T-helper 17 cell (primary cell): ENCODE data around the gene RPL34. TPM values are rescaled to one million over a fixed set of nuclear protein-coding genes. Genes with fewer than 3 reads are reported as not detected.

Experiments used
- ATAC-seq: fragments of 150-1000 bp; cut with Tn5 transposase; 2 replicates; pipeline ENCODE4 v1.10.0; 2021; ENCODE audit warnings: mild to moderate bottlenecking, moderate library complexity
- DNase-seq, 3 donors: peaks; one replicate each; pipeline versions ENCODE4 v3.0.0 to v3.0.0-alpha.2; 2020 to 2021
- H3K9me3 ChIP-seq: one replicate; pipeline ENCODE4 v1.7.0; 2013; ENCODE audit warnings: low read length, mild to moderate bottlenecking; ENCODE audit not compliant: control insufficient read depth, poor library complexity, severe bottlenecking
- H3K27ac Mint-ChIP-seq: one replicate; pipeline ENCODE4 v1.8.0; 2022; ENCODE audit warnings: mild to moderate bottlenecking, moderate library complexity, mixed read lengths
- H3K27me3 Mint-ChIP-seq: one replicate; pipeline ENCODE4 v1.8.0; 2022; ENCODE audit warnings: mixed read lengths
- H3K36me3 Mint-ChIP-seq: one replicate; pipeline ENCODE4 v1.8.0; 2022; ENCODE audit warnings: low read depth, mixed read lengths
- H3K4me1 Mint-ChIP-seq: one replicate; pipeline ENCODE4 v1.8.0; 2022; ENCODE audit warnings: mild to moderate bottlenecking, mixed read lengths
- H3K4me3 Mint-ChIP-seq: one replicate; pipeline ENCODE4 v1.8.0; 2022; ENCODE audit warnings: mild to moderate bottlenecking, moderate library complexity, mixed read lengths
- total RNA-seq, 4 donors: library from RNA in 2 of 4; stranded (reverse) in 2 of 4; gene quantifications; one replicate each; pipeline ENCODE4 v1.2.3 and lab custom pipeline; 2022 to 2026

Gene RPL34
- total RNA-seq, 2 donors from 2014 or later, result 2,872 to 3,048 TPM

GRCh38 chr4:108607079-108607815 is 13.1 kb upstream of the RPL34 start:
- no peaks in the 10 kb centered on the region for H3K9me3 ChIP-seq
- no peaks in the 10 kb centered on the region for H3K27me3 Mint-ChIP-seq
- H3K36me3 Mint-ChIP-seq, result peaks cover 4% of the 10 kb centered on the region
- H3K27ac Mint-ChIP-seq, result peak overlapping the region; percentile 1
- ATAC-seq (no peak), DNase-seq (no peak)
- peaks cover 14% of the 10 kb centered on the region for H3K4me1 Mint-ChIP-seq
- no peak overlapping the region for H3K4me3 Mint-ChIP-seq

GRCh38 chr4:108611365-108611764 is 9.0 kb upstream of the RPL34 start:
- H3K36me3 Mint-ChIP-seq, result peaks cover 5% of the 10 kb centered on the region
- H3K27ac Mint-ChIP-seq, result peak overlapping the region; percentile 37
- ATAC-seq (no peak), DNase-seq (no peak)
- H3K27me3 Mint-ChIP-seq, result no peaks in the 10 kb centered on the region
- H3K4me1 Mint-ChIP-seq, result peaks cover 12% of the 10 kb centered on the region
- H3K4me3 Mint-ChIP-seq, result no peak overlapping the region
- peaks cover 2% of the 10 kb centered on the region for H3K9me3 ChIP-seq

GRCh38 chr4:108612365-108612764 is 8.0 kb upstream of the RPL34 start:
- H3K27me3 Mint-ChIP-seq, result no peaks in the 10 kb centered on the region
- ATAC-seq, result no peak
- no peak overlapping the region for H3K27ac Mint-ChIP-seq
- H3K4me3 Mint-ChIP-seq, result no peak overlapping the region
- peaks cover 10% of the 10 kb centered on the region for H3K4me1 Mint-ChIP-seq
- H3K9me3 ChIP-seq, result peaks cover 2% of the 10 kb centered on the region
- no peak for DNase-seq
- H3K36me3 Mint-ChIP-seq, result peaks cover 3% of the 10 kb centered on the region

- peak overlapping the region; percentile 99 for H3K27ac Mint-ChIP-seq
- ATAC-seq (peak; percentile 38), DNase-seq (no peak)
- peaks cover 34% of the 10 kb centered on the region for H3K4me1 Mint-ChIP-seq
- H3K36me3 Mint-ChIP-seq, result peaks cover 12% of the 10 kb centered on the region
- H3K9me3 ChIP-seq, result peaks cover 2% of the 10 kb centered on the region
- H3K4me3 Mint-ChIP-seq, result peak overlapping the region; percentile 96
- H3K27me3 Mint-ChIP-seq, result no peaks in the 10 kb centered on the region
Observed at GRCh38 chr4:108619372-108620100, 840 bp upstream of the RPL34 start.

GRCh38 chr4:108620933-108621905 is 843 bp downstream of the RPL34 start:
- H3K4me1 Mint-ChIP-seq, result peaks cover 36% of the 10 kb centered on the region
- H3K36me3 Mint-ChIP-seq, result peaks cover 12% of the 10 kb centered on the region
- DNase-seq (no peak), ATAC-seq (no peak)
- peak overlapping the region; percentile 96 for H3K4me3 Mint-ChIP-seq
- H3K9me3 ChIP-seq, result no peaks in the 10 kb centered on the region
- H3K27ac Mint-ChIP-seq, result peak overlapping the region; percentile 99
- H3K27me3 Mint-ChIP-seq, result no peaks in the 10 kb centered on the region

GRCh38 chr4:108622022-108622421 is 1.6 kb downstream of the RPL34 start:
- DNase-seq, result no peak
- Mint-ChIP-seq H3K36me3 (peaks cover 9% of the 10 kb centered on the region), H3K27me3 (no peaks in the 10 kb centered on the region), H3K27ac (peak overlapping the region; percentile 99), H3K4me1 (peaks cover 36% of the 10 kb centered on the region), H3K4me3 (peak overlapping the region; percentile 12)
- no peaks in the 10 kb centered on the region for H3K9me3 ChIP-seq
- no peak for ATAC-seq

GRCh38 chr4:108622828-108623227 is 2.5 kb downstream of the RPL34 start:
- H3K9me3 ChIP-seq, result no peaks in the 10 kb centered on the region
- H3K4me3 Mint-ChIP-seq, result peak overlapping the region; percentile 70
- H3K4me1 Mint-ChIP-seq, result peaks cover 36% of the 10 kb centered on the region
- peaks cover 9% of the 10 kb centered on the region for H3K36me3 Mint-ChIP-seq
- no peaks in the 10 kb centered on the region for H3K27me3 Mint-ChIP-seq
- H3K27ac Mint-ChIP-seq, result peak overlapping the region; percentile 99
- no peak for DNase-seq
- ATAC-seq, result no peak

GRCh38 chr4:108624263-108625056 is 4.1 kb downstream of the RPL34 start:
- Mint-ChIP-seq H3K36me3 (peaks cover 9% of the 10 kb centered on the region), H3K4me3 (peak overlapping the region; percentile 57), H3K27me3 (no peaks in the 10 kb centered on the region), H3K4me1 (peaks cover 29% of the 10 kb centered on the region), H3K27ac (peak overlapping the region; percentile 99)
- DNase-seq, result no peak
- H3K9me3 ChIP-seq, result no peaks in the 10 kb centered on the region
- no peak for ATAC-seq

- Mint-ChIP-seq H3K4me1 (peaks cover 19% of the 10 kb centered on the region), H3K36me3 (peaks cover 9% of the 10 kb centered on the region)
- no peak for DNase-seq
Observed at GRCh38 chr4:108626056-108626455, 5.7 kb downstream of the RPL34 start.

GRCh38 chr4:108628411-108628810 is 8.0 kb downstream of the RPL34 start:
- Mint-ChIP-seq H3K27ac (no peak overlapping the region), H3K36me3 (peaks cover 8% of the 10 kb centered on the region), H3K4me1 (peaks cover 15% of the 10 kb centered on the region), H3K4me3 (no peak overlapping the region), H3K27me3 (no peaks in the 10 kb centered on the region)
- ATAC-seq (no peak), DNase-seq (no peak)
- H3K9me3 ChIP-seq, result no peaks in the 10 kb centered on the region

More at GRCh38 chr4:108626056-108626455, 5.7 kb downstream of the RPL34 start:
- ATAC-seq, result no peak
- H3K9me3 ChIP-seq, result no peaks in the 10 kb centered on the region
- H3K4me3 Mint-ChIP-seq, result no peak overlapping the region
- no peaks in the 10 kb centered on the region for H3K27me3 Mint-ChIP-seq
- peak overlapping the region; percentile 29 for H3K27ac Mint-ChIP-seq

GRCh38 chr4:108635070-108635655 is 14.8 kb downstream of the RPL34 start:
- Mint-ChIP-seq H3K36me3 (peaks cover 9% of the 10 kb centered on the region), H3K4me1 (peaks cover 9% of the 10 kb centered on the region), H3K4me3 (no peak overlapping the region), H3K27ac (no peak overlapping the region), H3K27me3 (no peaks in the 10 kb centered on the region)
- no peaks in the 10 kb centered on the region for H3K9me3 ChIP-seq
- ATAC-seq, result no peak
- no peak for DNase-seq

- peaks cover 12% of the 10 kb centered on the region for H3K36me3 Mint-ChIP-seq
- no peak overlapping the region for H3K27ac Mint-ChIP-seq
- H3K4me3 Mint-ChIP-seq, result no peak overlapping the region
- no peaks in the 10 kb centered on the region for H3K9me3 ChIP-seq
- peaks cover 12% of the 10 kb centered on the region for H3K4me1 Mint-ChIP-seq
- H3K27me3 Mint-ChIP-seq, result no peaks in the 10 kb centered on the region
- ATAC-seq (no peak), DNase-seq (no peak)
Observed at GRCh38 chr4:108636246-108636645, 15.9 kb downstream of the RPL34 start.
